ENCODE results near the gene GTPBP4.

GRCh38 chr10:1056326-1057105 lies 68.3 kb downstream of the GTPBP4 start, which contains the start of gene WDR37:
- TF ChIP-seq, protein P1, sequence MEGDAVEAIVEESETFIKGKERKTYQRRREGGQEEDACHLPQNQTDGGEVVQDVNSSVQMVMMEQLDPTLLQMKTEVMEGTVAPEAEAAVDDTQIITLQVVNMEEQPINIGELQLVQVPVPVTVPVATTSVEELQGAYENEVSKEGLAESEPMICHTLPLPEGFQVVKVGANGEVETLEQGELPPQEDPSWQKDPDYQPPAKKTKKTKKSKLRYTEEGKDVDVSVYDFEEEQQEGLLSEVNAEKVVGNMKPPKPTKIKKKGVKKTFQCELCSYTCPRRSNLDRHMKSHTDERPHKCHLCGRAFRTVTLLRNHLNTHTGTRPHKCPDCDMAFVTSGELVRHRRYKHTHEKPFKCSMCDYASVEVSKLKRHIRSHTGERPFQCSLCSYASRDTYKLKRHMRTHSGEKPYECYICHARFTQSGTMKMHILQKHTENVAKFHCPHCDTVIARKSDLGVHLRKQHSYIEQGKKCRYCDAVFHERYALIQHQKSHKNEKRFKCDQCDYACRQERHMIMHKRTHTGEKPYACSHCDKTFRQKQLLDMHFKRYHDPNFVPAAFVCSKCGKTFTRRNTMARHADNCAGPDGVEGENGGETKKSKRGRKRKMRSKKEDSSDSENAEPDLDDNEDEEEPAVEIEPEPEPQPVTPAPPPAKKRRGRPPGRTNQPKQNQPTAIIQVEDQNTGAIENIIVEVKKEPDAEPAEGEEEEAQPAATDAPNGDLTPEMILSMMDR (IDR thresholded peaks at IDR 0.05), result no peak
- TF ChIP-seq POLR2A (IDR thresholded peaks at IDR 0.05), result peak; percentile 66 to 72
